Tibial artery (tissue), 4 donors: Measurements from ENCODE around the gene DPP6.

Experiments
- DNase-seq, 2 donors: peaks; one replicate each; pipeline ENCODE4 v3.0.0-alpha.2; 2019
- H3K27ac ChIP-seq, 2 donors: fragments of 200-600 bp; sonication (generic) in 1 of 2; 1 replicate in 1 of 2; 2 replicates in 1 of 2; pipeline ENCODE4 v1.5.1; 2018 to 2019; ENCODE audit warnings: mild to moderate bottlenecking in 1 of 2
- H3K27me3 ChIP-seq, 2 donors: fragments of 200-600 bp; sonication (generic) in 1 of 2; one replicate each; pipeline versions ENCODE4 v1.5.1 to v1.6.0; 2016 to 2019
- H3K36me3 ChIP-seq, 3 donors: fragments of 200-600 bp; sonication (generic) in 2 of 3; one replicate each; pipeline ENCODE4 v1.5.1; 2016 to 2019; ENCODE audit warnings: mild to moderate bottlenecking in 2 of 3
- H3K4me1 ChIP-seq, 4 donors: fragments of 200-600 bp; sonication (generic) in 2 of 4; 1 replicate in 3 of 4; 2 replicates in 1 of 4; pipeline ENCODE4 v1.5.1; 2016 to 2019
- H3K4me3 ChIP-seq, 2 donors: fragments of 200-600 bp; sonication (generic) in 1 of 2; 1 replicate in 1 of 2; 2 replicates in 1 of 2; pipeline ENCODE4 v1.5.1; 2018 to 2019; ENCODE audit warnings: mild to moderate bottlenecking in 2 of 2
- H3K9me3 ChIP-seq, 3 donors: fragments of 200-600 bp; sonication (generic) in 1 of 3; one replicate each; pipeline ENCODE4 v1.5.1; 2016 to 2019
- intact Hi-C: fragments of 100-400 bp; cut with DNase I; formaldehyde crosslinking; loops from one replicate; pipeline ENCODE4 v1.15.0; 2023; ENCODE audit warnings: low total_unique reads
- TF ChIP-seq, protein P1 (sequence below), 2 experiments: fragments of 200-600 bp in 1 of 2; fragments of 450-650 bp in 1 of 2; IDR thresholded peaks; one replicate each; pipeline ENCODE4 v1.5.1; 2017 to 2019; ENCODE audit warnings: antibody characterized with exemption in 2 of 2, mild to moderate bottlenecking in 1 of 2, moderate library complexity in 1 of 2

The DPP6 gene

DNA sequence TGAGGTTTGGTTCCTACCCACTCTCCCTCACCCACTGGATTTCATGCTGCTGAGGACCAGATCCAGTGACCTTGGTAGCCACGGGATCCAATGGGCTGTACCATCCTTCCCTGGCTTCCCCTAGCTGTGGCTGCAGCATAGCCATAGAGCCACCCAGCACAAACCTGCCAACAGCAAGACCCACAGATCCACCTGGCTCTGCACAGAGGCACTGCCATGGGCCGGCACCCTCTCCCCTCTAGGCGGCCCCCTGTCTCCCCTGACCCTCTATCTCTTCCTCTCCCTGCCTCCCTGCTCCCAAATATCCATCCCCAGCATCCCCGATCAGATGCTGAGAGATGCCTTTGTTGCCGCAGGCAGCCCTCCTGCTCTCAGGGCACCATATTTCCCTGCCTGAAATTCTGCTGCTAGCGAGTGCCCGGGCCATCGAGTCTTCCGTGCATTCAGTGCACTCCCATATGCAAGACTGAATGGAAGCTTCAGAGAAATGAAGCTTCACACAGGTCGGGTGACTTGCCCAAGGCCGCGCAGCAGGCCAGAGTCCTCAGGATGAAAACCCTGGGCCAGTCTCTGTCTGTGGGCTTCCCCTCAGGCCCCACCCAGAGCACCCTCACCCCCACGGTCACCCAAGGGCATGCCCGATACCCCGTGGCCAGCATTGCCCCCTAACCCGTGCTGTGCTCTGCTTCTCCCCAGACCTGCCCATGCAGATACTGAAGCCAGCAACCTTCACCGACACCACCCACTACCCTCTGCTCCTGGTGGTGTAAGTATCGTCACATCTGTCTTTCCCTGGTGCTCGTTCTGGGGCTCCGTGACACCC lies 819.9 kb downstream of the DPP6 start:
- Histone ChIP-seq H3K9me3 (no peaks in the 10 kb centered on the region), H3K4me3 (no peak overlapping the region), H3K36me3 (no peaks in the 10 kb centered on the region), H3K27ac (no peak overlapping the region), H3K27me3 (peaks cover 0 to 21% of the 10 kb centered on the region in 2 donors), H3K4me1 (no peaks in the 10 kb centered on the region)
- TF ChIP-seq, protein P1, sequence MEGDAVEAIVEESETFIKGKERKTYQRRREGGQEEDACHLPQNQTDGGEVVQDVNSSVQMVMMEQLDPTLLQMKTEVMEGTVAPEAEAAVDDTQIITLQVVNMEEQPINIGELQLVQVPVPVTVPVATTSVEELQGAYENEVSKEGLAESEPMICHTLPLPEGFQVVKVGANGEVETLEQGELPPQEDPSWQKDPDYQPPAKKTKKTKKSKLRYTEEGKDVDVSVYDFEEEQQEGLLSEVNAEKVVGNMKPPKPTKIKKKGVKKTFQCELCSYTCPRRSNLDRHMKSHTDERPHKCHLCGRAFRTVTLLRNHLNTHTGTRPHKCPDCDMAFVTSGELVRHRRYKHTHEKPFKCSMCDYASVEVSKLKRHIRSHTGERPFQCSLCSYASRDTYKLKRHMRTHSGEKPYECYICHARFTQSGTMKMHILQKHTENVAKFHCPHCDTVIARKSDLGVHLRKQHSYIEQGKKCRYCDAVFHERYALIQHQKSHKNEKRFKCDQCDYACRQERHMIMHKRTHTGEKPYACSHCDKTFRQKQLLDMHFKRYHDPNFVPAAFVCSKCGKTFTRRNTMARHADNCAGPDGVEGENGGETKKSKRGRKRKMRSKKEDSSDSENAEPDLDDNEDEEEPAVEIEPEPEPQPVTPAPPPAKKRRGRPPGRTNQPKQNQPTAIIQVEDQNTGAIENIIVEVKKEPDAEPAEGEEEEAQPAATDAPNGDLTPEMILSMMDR (IDR thresholded peaks at IDR 0.05): no peak
- no peak for DNase-seq
- intact Hi-C loops: no loop called here

DNA sequence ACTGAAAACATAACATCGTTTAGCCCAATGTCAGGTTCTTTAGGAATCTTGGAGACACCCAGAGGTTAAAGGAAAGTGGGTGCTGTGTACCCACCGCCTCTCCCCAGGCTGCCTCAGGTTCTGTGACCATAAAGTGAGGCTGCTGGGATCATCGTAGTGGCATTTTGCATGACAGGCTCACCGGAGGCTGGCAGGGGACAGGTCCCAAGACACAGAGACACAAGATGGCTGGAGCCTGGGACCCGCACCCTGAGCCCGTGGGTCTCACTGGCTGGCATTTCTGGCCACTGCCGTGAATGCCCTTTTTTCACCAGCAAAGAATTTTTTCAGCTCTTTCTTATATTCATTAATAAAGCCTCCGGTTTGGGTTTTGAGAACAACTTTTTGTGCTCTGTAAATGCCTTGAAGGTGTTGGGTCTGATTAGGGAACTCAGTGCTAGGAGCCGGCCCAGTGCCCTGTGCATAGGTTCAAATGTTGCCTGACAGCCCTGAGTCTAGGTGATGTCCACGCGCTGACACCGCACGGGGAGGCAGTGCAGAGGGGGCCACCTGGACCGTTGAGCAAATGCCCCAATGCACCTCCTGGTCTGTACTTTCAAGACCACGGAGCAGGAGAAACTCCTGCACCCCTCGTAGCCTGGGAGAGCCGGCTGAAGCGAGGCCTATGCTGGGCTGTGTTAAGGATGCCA lies 820.8 kb downstream of the DPP6 start:
- no peaks in the 10 kb centered on the region for H3K4me1 ChIP-seq
- no peak overlapping the region for H3K4me3 ChIP-seq
- intact Hi-C loops: no loop called here
- H3K27me3 ChIP-seq: peaks cover 0 to 21% of the 10 kb centered on the region in 2 donors
- no peak for DNase-seq
- TF ChIP-seq, protein P1 (IDR thresholded peaks at IDR 0.05): no peak
- no peak overlapping the region for H3K27ac ChIP-seq
- H3K36me3 ChIP-seq: no peaks in the 10 kb centered on the region
- H3K9me3 ChIP-seq: no peaks in the 10 kb centered on the region

DNA sequence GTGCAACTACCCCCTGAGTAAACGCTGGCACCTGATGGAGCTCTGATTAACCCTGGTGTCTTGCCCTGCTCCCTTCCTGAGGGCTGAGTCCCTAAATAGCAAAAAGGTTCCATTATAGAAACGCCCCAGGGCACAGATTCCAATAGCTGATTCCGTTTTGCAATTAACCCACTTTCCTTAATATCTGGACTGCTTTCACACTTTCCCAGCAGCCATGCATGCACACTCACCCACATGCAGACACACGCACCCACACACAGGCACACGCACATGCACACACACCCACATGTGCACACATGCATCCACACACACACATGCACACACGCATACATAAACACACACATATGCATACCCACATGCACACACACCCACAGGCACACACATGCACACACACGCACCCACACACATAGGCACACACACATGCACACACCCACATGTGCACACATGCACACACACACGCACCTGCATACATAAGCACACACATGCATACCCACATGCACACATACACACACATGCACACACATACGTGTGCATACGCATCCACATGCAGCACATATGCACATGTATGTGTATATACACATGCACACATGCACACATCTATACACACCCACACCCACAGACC lies 821.4 kb downstream of the DPP6 start:
- Histone ChIP-seq H3K9me3 (no peaks in the 10 kb centered on the region), H3K36me3 (no peaks in the 10 kb centered on the region), H3K27ac (no peak overlapping the region), H3K4me1 (no peaks in the 10 kb centered on the region), H3K27me3 (peaks cover 0 to 22% of the 10 kb centered on the region in 2 donors), H3K4me3 (no peak overlapping the region)
- intact Hi-C loops: no loop called here
- DNase-seq: no peak
- TF ChIP-seq, protein P1 (IDR thresholded peaks at IDR 0.05): no peak

DNA sequence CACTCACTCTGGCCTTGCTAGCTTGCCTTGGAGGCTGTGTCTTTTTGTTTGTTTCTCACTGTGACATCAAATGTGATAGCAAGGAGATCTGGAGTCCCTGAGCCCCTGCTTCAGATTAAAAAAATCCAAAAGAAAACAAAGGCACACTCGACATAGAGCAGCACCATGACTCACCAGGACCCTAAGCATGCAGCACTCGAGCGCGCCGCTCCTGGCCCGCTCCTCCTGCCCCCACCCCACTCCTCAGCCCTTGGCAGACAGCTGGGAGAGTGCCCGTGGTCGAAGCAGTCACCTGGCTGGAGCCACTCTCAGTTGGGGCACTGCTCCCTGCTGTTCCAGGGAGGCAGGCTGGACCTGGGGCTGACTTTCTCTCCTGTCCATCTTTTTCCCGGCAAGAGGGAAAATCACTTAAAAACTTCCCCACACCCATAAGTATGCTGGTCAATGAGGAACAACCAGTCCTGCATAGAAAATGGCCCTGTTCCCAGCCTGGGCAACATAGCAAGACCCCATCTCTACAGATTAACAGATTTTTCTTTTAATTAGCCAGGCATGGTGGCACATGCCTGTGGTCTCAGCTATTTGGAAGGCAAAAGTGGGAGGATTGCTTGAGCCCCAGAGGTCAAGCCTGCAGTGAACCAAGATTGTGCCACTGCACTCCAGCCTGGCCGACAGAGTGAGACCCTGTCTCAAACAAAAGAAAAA lies 822.4 kb downstream of the DPP6 start:
- H3K9me3 ChIP-seq: no peaks in the 10 kb centered on the region
- H3K27ac ChIP-seq: no peak overlapping the region
- H3K27me3 ChIP-seq: peaks cover 0 to 15% of the 10 kb centered on the region in 2 donors
- intact Hi-C loops: no loop called here
- DNase-seq: no peak
- no peak overlapping the region for H3K4me3 ChIP-seq
- H3K4me1 ChIP-seq: no peaks in the 10 kb centered on the region
- H3K36me3 ChIP-seq: no peaks in the 10 kb centered on the region
- TF ChIP-seq, protein P1 (IDR thresholded peaks at IDR 0.05): no peak

DNA sequence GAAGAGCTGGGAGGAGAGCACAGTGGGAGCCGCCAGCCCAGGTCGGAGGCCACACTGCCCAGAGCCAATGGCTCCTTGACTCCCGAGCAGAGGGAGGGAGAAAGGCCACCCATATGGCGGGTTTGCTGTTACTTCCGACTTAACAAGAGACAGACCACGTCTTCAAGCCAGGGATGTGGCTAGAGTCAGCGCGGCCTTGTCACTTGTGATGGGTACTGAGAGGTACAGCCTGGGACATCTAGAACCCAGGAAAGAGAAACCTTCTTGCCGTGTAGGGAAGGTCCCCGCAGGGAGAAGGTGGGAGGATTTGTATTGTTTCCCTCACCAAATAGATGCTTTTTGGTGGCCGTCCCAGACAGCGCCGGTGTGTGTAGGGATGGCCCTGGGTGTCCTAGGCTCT lies 823.1 kb downstream of the DPP6 start:
- H3K27me3 ChIP-seq: peaks cover 0 to 14% of the 10 kb centered on the region in 2 donors
- intact Hi-C loops: no loop called here
- no peak overlapping the region for H3K27ac ChIP-seq
- no peaks in the 10 kb centered on the region for H3K4me1 ChIP-seq
- H3K36me3 ChIP-seq: no peaks in the 10 kb centered on the region
- no peak for DNase-seq
- H3K4me3 ChIP-seq: no peak overlapping the region
- no peaks in the 10 kb centered on the region for H3K9me3 ChIP-seq
- TF ChIP-seq, protein P1 (IDR thresholded peaks at IDR 0.05): no peak
